Fibroblast of pulmonary artery (primary cell): Measurements from ENCODE around the gene ANXA10.
"Not testable (repeated sequence)": the region's sequence is repeated elsewhere in the genome, so short reads cannot be mapped to it uniquely, and the experiment has no call there.

Source experiments
- DNase-seq: peaks from one replicate; pipeline ENCODE4 v3.0.0-alpha.2; 2010; ENCODE audit warnings: low read depth
- H3K4me3 ChIP-seq: replicated peaks from 2 replicates; pipeline ENCODE4 v1.5.1; 2011; ENCODE audit warnings: low read depth, mild to moderate bottlenecking, control low read depth, low read length, moderate library complexity
- CTCF ChIP-seq: IDR thresholded peaks from 2 replicates; pipeline ENCODE4 v1.5.1; 2011; ENCODE audit warnings: mild to moderate bottlenecking, control low read depth, low read length, inconsistent platforms; ENCODE audit errors: missing control alignments

ANXA10 gene

GRCh38 chr4:168129046-168129772, 36.9 kb downstream of the ANXA10 start:
- no peak overlapping the region for H3K4me3 ChIP-seq
- no peak for DNase-seq
- no peak for TF ChIP-seq CTCF

- H3K4me3 ChIP-seq: no peak overlapping the region
- no peak for TF ChIP-seq CTCF
- no peak for DNase-seq
Observed at GRCh38 chr4:168129802-168130201, 37.5 kb downstream of the ANXA10 start.

GRCh38 chr4:168131196-168131595, 38.9 kb downstream of the ANXA10 start:
- no peak for DNase-seq
- H3K4me3 ChIP-seq: no peak overlapping the region
- no peak for TF ChIP-seq CTCF

- DNase-seq: no peak
- no peak overlapping the region for H3K4me3 ChIP-seq
- no peak for TF ChIP-seq CTCF
Observed at GRCh38 chr4:168134651-168135050, 42.3 kb downstream of the ANXA10 start.

- DNase-seq: not testable (repeated sequence)
Observed at GRCh38 chr4:168135860-168136259, 43.5 kb downstream of the ANXA10 start.

GRCh38 chr4:168137695-168138094, 45.4 kb downstream of the ANXA10 start:
- not testable (repeated sequence) for H3K4me3 ChIP-seq, DNase-seq

More at GRCh38 chr4:168135860-168136259, 43.5 kb downstream of the ANXA10 start:
- H3K4me3 ChIP-seq: not testable (repeated sequence)

- peak; percentile 87 for DNase-seq
- TF ChIP-seq CTCF: no peak
- H3K4me3 ChIP-seq: no peak overlapping the region
Observed at GRCh38 chr4:168138143-168138542, 45.8 kb downstream of the ANXA10 start.

- DNase-seq: peak; percentile 81
- no peak for TF ChIP-seq CTCF
- H3K4me3 ChIP-seq: no peak overlapping the region
Observed at GRCh38 chr4:168139336-168139735, 47.0 kb downstream of the ANXA10 start.
